Central memory CD8-positive, alpha-beta T cell (primary cell): Measurements from ENCODE around the gene TLN1.

Experiments used
- ATAC-seq: fragments of 150-1000 bp; cut with Tn5 transposase; replicated peaks from 2 replicates; pipeline ENCODE4 v1.10.0; 2022; ENCODE audit warnings: mild to moderate bottlenecking, moderate FRiP score, moderate number of reproducible peaks; ENCODE audit not compliant: poor library complexity, severe bottlenecking; ENCODE audit errors: extremely low read depth
- DNase-seq, 2 donors: peaks; one replicate each; pipeline ENCODE4 v3.0.0; 2021; ENCODE audit warnings: low spot score in 2 of 2
- H3K27ac Mint-ChIP-seq: one replicate; pipeline ENCODE4 v1.8.0; 2022; ENCODE audit warnings: low read depth, mild to moderate bottlenecking, moderate library complexity, mixed read lengths
- H3K27me3 Mint-ChIP-seq: one replicate; pipeline ENCODE4 v1.8.0; 2022; ENCODE audit warnings: mixed read lengths
- H3K36me3 Mint-ChIP-seq: one replicate; pipeline ENCODE4 v1.8.0; 2022; ENCODE audit warnings: mild to moderate bottlenecking, moderate library complexity, mixed read lengths; ENCODE audit not compliant: insufficient read depth
- H3K4me1 Mint-ChIP-seq: one replicate; pipeline ENCODE4 v1.8.0; 2022; ENCODE audit warnings: mixed read lengths
- H3K4me3 Mint-ChIP-seq: one replicate; pipeline ENCODE4 v1.8.0; 2022; ENCODE audit warnings: mild to moderate bottlenecking, moderate library complexity, mixed read lengths
- H3K9me3 Mint-ChIP-seq: one replicate; pipeline ENCODE4 v1.8.0; 2022; ENCODE audit warnings: mixed read lengths

The TLN1 gene

DNA sequence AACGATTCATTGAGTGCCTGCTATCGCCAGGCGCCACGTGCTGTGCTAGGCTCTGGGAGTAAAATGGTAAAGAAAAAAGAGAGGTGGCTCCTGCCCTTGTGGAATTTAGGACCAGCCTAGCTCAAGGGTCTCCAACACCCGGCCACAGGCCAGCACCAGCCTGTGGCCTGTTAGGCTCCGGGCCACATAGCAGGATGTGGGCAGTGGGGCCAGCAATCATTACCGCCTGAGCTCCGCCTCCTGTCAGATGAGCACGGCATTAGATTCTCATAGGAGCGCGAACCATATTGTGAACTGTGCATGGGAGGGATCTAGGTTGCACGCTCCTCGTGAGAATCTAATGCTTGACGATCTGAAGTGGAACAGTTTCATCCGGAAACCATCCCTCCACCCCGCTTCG lies 75.6 kb downstream of the TLN1 start:
- H3K27ac Mint-ChIP-seq: peak overlapping the region; percentile 100
- no peaks in the 10 kb centered on the region for H3K27me3 Mint-ChIP-seq
- H3K36me3 Mint-ChIP-seq: peaks cover 41% of the 10 kb centered on the region
- peaks cover 50% of the 10 kb centered on the region for H3K4me1 Mint-ChIP-seq
- ATAC-seq: no peak
- no peaks in the 10 kb centered on the region for H3K9me3 Mint-ChIP-seq
- peak overlapping the region; percentile 91 for H3K4me3 Mint-ChIP-seq
- DNase-seq: no peak

DNA sequence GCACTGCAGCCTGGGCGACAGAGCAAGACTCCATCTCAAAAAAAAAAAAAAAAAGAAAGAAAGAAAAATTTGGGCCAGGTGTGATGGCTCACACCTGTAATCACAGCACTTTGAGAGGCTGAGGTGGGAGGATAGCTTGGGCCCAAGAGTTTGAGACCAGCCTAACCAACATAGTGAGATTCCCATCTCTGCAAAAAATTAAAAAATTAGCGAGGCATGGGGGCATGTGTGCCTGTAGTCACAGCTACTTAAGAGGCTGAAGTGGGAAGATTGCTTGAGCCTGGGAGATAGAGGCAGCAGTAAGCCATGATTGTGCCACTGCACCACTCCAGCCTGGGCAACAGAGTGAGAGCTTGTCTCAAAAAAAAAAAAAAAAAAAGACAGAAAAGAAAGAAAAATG lies 78.4 kb downstream of the TLN1 start:
- Mint-ChIP-seq H3K4me1 (peaks cover 44% of the 10 kb centered on the region), H3K9me3 (no peaks in the 10 kb centered on the region), H3K27me3 (no peaks in the 10 kb centered on the region), H3K4me3 (no peak overlapping the region), H3K36me3 (peaks cover 25% of the 10 kb centered on the region), H3K27ac (peak overlapping the region; percentile 32)
- DNase-seq: no peak
- no peak for ATAC-seq

DNA sequence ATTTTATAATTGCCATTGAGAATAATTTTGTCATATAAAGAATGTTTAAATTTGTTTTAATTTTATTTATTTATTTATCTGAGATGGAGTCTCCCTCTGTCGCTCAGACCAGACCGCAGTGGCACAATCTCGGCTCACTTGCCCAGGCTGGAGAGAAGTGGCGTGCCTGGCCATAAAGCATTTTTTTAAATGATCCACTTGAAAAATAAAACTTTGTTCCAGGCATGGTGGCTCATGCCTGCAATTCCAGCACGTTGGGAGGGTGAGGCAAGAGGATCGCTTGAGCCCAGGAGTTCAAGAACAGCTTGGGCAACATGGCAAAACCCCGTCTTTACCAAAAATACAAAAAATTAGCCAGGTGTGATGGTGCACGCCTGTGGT lies 79.2 kb downstream of the TLN1 start:
- ATAC-seq (no peak), DNase-seq (no peak)
- H3K27ac Mint-ChIP-seq: no peak overlapping the region
- no peak overlapping the region for H3K4me3 Mint-ChIP-seq
- H3K36me3 Mint-ChIP-seq: peaks cover 21% of the 10 kb centered on the region
- no peaks in the 10 kb centered on the region for H3K27me3 Mint-ChIP-seq
- H3K4me1 Mint-ChIP-seq: peaks cover 48% of the 10 kb centered on the region
- H3K9me3 Mint-ChIP-seq: no peaks in the 10 kb centered on the region

DNA sequence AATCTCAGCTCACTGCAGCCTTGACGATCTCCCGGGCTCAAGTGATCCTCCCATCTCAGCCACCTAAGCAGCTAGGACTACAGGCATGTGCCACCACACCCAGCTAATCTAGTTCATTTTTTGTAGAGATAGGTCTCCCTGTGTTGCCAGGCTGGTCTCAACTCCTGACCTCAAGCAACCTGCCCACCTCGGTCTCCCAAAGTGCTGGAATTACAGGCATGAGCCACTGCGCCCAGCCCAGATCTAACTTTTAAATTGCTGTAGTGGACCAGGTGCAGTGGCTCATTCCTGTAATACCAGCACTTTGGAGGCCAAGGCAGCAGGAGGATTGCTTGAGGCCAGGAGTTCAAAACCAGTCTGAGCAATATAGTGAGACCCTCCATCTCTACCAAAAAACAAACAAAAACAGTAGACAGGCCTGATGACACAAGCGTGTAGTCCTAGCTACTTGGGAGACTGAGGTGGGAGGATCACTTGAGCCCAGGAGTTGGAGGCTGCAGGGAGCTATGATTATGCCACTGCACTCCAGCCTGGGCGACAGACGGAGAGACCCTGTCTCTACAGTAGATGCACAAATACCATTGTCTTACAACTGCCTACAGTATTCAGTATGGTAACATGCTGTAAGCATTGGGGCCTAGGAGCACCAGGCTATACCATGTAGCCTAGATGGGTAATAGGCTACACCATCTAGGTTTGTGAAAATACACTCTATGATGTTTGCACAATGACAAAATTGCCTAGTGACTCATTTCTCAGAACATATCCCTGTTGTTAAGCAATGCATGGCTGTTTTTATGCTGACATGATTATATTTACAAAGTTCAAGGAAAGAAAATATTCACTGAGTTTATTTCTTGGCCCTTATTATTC lies 79.8 kb downstream of the TLN1 start:
- H3K27ac Mint-ChIP-seq: no peak overlapping the region
- no peaks in the 10 kb centered on the region for H3K9me3 Mint-ChIP-seq
- peak overlapping the region; percentile 90 for H3K4me3 Mint-ChIP-seq
- H3K27me3 Mint-ChIP-seq: no peaks in the 10 kb centered on the region
- DNase-seq: no peak
- ATAC-seq: no peak
- peaks cover 21% of the 10 kb centered on the region for H3K36me3 Mint-ChIP-seq
- H3K4me1 Mint-ChIP-seq: peaks cover 48% of the 10 kb centered on the region

DNA sequence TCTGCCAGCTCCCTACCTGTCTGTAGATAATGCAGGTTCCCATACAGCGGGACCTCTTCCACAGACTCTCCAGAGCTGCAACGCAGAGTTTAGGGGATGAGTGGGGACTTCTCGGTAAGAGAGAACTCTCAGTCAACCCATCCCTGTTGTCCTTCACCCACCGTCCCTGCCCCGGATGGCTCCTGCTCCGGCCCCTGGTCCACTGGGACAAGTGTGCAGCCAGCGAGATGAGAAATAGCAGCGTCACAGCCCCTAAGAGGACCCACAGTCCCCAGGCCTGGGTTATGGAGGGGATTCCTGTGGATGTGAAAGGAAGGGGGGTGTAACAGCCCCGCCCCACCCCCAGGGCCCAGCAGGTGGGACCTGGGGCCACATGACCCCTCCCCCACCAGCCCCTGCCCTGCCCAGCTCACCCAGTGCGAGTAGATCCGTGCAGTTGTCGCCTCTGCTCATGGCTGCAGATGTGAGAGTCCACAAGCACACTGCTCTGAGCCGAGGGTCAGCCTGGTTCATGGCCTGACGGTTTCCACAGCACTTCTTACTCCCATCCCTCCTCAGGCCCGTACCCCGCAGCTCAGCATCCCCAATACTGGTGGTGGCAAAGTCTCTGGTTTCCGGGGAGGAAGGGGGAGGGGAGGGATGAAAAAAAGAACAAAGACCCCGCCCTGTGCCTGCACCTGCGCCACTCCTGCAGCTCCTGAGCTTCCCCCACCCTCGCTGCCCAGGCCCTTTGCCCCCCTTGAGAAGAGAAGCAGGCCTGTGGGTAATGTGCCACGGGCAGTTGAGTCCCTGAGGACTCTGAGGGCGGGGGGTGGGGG lies 81.4 kb downstream of the TLN1 start, which contains the start of gene SIT1:
Gene SIT1 (minus strand): TSS at position 591 of the 818 bp plus-strand sequence. CDS start 78 bp downstream, at position 513.
- DNase-seq (no peak), ATAC-seq (no peak)
- Mint-ChIP-seq H3K27me3 (no peaks in the 10 kb centered on the region), H3K4me3 (peak within 1 kb of the TSS; percentile 90), H3K9me3 (no peaks in the 10 kb centered on the region), H3K4me1 (peaks cover 43% of the 10 kb centered on the region), H3K36me3 (peaks cover 21% of the 10 kb centered on the region), H3K27ac (peak within 1 kb of the TSS; percentile 80)

DNA sequence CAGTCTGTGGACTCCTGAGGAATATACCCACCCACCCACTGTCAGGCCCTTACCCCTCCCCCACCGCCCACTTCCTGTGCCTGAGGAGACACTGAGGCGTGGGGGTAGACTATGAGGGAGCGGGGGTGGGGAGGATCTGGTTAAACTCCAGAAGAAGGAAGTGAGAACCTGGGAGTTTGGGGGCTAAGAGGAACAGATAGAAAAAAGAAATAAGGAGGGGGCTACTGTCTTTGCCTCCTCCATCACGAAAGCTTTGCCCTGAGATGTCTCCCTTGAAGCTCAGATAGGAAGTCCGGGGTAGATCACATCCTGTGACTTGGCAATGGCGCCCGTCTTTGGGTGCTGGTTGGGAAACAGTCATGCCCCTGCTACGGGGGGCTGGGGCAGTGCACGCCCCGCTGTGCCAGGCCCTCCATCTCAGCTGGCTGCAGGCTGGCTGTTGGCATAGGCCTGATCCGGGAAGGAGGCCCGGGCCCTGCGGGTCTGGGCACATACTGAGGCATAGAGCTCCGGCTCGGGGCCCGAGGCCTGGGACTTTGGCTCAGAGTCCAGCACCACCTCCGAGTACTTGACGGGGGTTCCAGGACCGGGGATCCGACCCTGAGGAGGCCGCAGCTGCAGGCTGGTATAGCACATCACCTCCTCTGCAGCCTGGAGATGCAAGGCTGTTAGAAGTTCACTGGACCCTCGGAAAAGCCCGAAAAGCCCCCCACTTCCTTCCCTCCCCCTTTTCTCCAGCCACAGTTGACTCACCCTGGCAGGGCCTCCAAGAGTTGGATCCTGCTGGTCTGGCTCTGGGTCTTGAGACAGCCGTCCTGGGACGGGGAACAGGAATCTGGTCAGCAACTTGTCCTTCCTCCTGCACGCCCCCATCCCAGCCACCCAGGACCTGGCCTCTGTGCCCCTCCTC lies 82.3 kb downstream of the TLN1 start:
- H3K27me3 Mint-ChIP-seq: no peaks in the 10 kb centered on the region
- DNase-seq: no peak
- H3K4me3 Mint-ChIP-seq: peak overlapping the region; percentile 90
- H3K4me1 Mint-ChIP-seq: peaks cover 45% of the 10 kb centered on the region
- peaks cover 24% of the 10 kb centered on the region for H3K36me3 Mint-ChIP-seq
- peak overlapping the region; percentile 80 for H3K27ac Mint-ChIP-seq
- H3K9me3 Mint-ChIP-seq: no peaks in the 10 kb centered on the region
- ATAC-seq: no peak
